HG02678 (cell line): ENCODE data around the gene ALOX5.
"Not testable (repeated sequence)": the region's sequence is repeated elsewhere in the genome, so short reads cannot be mapped to it uniquely, and the experiment has no call there.

ENCODE experiments used
- ATAC-seq: cut with Tn5 transposase; IDR thresholded peaks from one replicate; pipeline ENCODE4 v1.9.1; 2021; ENCODE audit warnings: mild to moderate bottlenecking, moderate library complexity; ENCODE audit not compliant: unreplicated experiment

The ALOX5 gene

DNA sequence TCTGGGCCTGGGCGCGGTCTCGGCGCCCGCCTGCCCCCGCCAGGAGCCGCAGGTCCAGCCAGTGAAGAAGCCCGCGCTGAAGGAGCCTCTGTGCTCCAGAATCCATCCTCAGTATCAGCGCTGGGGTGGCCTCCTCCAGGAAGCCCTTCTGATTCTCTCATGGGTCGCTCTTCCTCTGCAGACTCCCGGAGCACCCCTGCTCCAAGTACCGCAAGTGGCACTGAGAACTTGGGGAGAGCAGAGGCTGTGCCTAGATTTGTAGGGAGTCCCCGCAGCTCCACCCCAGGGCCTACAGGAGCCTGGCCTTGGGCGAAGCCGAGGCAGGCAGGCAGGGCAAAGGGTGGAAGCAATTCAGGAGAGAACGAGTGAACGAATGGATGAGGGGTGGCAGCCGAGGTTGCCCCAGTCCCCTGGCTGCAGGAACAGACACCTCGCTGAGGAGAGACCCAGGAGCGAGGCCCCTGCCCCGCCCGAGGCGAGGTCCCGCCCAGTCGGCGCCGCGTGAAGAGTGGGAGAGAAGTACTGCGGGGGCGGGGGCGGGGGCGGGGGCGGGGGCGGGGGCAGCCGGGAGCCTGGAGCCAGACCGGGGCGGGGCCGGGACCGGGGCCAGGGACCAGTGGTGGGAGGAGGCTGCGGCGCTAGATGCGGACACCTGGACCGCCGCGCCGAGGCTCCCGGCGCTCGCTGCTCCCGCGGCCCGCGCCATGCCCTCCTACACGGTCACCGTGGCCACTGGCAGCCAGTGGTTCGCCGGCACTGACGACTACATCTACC, at the start of gene ALOX5:
Gene ALOX5, plus strand, starts transcription at position 641 of the 774 bp plus-strand sequence. Its CDS starts 64 bp downstream, at position 705.
- ATAC-seq: peak; percentile 50

DNA sequence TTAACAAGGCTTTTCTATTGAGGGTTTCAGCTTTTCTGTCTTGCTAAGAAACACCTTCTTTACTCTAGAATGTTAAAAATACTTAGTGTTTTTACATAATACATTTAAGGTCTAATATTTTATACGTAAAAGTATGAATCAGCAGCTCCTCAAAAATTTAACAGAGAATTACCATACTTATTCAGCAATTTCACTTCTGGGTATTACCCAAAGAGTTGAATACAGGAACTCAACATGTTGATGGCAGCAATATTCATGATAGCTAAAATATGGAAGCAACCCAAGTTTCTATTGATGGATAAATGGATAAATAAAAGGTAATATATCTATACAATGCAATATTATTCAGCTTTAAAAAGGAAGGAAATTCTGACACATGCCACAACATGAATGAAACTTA, 48.9 kb upstream of the ALOX5 start:
- no peak for ATAC-seq

DNA sequence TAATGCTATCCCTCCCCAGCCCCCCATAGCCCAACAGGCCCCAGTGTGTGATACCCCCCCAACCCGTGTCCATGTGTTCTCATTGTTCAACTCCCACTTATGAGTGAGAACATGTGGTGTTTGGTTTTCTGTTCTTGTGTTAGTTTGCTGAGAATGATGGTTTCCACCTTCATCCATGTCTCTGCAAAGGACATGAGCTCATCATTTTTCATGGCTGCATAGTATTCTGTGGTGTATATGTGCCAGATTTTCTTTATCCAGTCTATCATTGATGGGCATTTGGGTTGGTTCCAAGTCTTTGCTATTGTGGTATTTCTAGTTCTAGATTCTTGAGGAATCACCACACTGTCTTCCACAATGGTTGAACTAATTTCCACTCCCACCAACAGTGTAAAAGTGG, 47.2 kb upstream of the ALOX5 start:
- ATAC-seq: not testable (repeated sequence)

DNA sequence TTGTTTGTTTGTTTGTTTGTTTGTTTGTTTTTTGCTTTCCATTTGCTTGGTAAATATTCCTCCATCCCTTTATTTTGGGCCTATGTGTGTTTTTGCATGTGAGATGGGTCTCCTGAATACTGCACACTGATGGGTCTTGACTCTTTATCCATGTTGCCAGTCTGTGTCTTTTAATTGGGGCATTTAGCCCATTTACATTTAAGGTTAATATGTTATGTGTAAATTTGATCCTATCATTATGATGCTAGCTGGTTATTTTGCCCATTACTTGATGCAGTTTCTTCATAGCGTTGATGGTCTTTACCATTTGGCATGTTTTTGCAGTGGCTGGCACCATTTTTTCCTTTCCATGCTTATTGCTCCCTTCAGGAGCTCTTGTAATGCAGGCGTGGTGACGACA, 42.2 kb upstream of the ALOX5 start:
- ATAC-seq: not testable (repeated sequence)

DNA sequence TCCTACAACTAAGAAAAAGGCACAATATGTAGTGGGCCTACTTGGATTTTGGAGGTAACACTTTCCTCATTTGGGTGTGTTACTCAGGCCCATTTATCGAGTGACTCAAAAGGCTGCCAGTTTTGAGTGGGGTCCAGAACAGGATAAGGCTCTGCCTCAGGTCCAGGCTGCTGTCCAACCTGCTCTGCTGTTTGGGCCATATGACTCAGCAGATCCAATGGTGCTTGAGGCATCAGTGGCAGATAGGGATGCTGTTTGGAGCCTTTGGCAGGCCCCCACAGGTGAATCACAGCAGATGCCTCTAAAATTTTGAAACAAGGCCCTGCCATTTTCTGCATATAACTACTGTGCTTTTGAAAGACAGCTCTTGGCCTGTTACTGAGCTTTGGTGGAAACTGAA, 34.1 kb upstream of the ALOX5 start:
- ATAC-seq: no peak

DNA sequence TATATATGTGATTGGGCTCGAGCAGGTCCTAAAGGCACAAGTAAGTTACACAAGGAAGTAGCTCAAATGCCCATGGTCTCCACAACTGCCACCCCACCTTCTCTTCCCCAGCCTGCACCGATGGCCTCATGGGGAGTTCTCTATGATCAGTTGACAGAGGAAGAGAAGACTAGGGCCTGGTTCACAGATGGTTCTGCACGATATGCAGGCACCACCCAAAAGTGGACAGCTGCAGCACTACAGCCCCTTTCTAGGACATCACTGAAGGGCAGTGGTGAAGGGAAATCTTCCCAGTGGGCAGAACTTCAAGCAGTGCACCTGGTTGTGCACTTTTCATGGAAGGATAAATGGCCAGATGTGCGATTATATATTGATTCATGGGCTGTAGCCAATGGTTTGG, 33.6 kb upstream of the ALOX5 start:
- not testable (repeated sequence) for ATAC-seq

DNA sequence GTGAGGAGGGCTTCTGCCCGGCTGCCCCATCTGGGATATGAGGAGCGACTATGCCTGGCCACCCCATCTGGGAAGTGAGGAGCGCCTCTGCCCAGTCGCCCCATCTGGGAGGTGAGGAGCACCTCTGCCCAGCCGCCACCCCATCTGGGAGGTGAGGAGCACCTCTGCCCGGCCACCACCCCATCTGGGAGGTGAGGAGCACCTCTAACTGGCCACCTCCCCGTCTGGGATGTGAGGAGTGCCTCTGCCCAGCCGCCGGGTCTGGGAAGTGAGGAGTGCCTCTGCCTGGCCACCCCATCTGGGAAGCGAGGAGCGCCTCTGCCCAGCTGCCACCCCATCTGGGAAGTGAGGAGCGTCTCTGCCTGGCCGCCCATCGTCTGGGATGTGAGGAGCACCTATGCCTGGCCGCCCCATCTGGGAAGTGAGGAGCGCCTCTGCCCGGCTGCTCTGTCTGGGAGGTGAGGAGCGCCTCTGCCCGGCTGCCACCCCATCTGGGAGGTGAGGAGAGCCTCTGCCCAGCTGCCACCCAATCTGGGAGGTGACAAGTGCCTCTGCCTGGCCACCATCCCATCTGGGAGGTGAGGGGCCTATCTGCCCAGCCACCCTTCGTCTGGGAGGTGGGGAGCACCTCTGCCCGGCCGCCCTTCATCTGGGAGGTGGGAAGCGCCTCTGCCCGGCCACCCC, 27.2 kb upstream of the ALOX5 start:
- ATAC-seq: not testable (repeated sequence)

DNA sequence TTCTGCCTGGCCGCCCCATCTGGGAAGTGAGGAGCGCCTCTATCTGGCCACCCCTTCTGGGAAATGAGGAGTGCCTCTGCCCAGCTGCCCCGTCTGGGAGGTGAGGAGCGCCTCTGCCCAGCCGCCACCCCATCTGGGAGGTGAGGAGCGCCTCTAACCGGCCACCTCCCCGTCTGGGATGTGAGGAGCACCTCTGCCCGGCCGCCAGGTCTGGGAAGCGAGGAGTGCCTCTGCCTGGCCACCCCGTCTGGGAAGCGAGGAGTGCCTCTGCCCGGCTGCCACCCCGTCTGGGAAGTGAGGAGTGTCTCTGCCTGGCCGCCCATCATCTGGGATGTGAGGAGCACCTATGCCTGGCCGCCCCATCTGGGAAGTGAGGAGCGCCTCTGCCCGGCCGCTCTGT, 26.6 kb upstream of the ALOX5 start:
- not testable (repeated sequence) for ATAC-seq

DNA sequence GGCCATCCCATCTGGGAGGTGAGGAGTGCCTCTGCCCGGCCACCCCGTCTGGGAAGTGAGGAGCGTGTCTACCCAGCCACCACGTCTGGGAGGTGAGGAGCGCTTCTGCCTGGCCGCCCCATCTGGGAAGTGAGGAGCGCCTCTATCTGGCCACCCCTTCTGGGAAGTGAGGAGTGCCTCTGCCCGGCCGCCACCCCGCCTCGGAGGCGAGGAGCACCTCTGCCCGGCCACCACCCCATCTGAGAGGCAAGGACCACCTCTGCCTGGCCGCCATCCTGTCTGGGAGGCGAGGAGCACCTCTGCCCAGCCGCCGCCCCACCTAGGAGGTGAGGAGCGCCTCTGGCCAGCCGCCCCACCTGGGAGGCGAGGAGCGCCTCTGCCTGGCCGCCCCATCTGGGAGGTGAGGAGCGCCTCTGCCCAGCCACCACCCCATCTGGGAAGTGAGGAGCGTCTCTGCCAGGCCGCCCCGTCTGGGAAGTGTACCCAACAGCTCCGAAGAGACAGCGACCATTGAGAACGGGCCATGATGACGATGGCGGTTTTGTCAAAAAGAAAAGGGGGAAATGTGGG, 25.7 kb upstream of the ALOX5 start:
- not testable (repeated sequence) for ATAC-seq

DNA sequence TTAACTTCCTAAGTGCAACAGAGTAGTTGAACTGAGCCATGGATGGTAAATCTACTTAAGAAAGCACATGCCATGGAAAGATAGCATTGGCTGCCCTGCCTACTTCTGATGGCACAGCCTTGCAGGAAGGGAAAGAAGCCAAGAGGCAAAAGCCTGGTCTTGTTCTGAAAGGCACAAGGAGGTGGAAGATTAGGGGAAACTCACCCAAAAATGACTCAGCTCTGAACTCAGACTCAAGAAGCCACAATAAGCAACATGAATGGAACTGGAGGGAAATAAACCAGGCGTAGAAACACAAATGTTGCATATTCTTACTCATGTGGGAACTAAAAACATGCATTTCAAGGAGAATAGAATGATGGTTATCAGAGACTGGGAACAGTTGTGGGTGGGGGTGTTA, 20.8 kb upstream of the ALOX5 start:
- ATAC-seq: peak; percentile 62

DNA sequence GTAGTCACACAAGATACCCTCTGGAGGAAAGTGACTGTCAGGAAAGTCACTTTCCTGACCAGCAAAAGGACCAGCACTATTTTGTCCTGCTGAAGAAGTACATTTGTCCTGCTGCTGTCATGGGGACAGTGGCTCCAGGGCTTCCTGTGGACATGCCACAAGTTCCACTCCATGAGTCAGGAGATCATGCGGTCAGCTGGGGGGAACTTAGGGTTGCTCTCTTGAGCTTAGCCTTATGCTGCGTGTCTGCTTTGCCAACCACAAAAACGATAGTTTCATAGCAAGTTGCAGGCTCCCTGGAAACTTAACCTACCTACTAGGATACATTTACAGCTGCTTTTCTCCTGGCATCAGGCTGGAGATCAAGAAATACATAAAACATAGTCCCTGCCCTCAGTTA, 19.8 kb upstream of the ALOX5 start:
- ATAC-seq: no peak

DNA sequence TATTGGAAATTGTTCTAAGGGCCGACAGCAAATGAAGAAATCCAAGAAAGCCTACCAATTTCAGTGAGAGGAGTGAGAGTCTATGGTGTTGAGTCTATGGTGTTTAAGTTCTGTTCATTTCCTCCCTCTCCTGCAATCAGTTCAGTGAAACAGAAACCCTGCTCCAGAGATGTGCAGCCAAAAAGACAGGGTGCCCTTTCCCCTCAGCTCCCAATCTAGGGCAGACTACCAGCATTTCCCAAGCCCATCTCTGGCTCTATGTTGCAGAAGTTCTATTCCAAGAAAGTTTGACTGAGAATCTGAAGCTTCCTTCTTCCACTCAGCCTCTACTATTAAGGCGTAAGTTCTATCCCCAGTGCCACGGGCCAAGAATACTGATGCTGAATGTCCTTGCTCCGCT, 18.5 kb upstream of the ALOX5 start:
- no peak for ATAC-seq

DNA sequence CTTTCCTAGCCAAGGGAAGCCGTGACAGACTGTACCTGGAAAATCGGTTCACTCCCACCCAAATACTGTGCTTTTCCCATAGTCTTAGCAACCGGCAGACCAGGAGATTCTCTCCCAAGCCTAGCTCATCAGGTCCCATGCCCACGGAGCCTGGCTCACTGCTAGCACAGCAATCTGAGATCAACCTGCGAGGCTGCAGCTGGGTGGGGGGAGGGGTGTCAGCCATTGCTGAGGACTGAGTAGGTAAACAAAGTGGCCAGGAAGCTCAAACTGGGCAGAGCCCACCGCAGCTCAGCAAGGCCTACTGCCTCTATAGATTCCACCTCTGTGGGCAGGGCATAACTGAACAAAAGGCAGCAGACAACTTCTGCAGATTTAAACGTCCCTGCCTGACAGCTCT, 15.1 kb upstream of the ALOX5 start:
- not testable (repeated sequence) for ATAC-seq

DNA sequence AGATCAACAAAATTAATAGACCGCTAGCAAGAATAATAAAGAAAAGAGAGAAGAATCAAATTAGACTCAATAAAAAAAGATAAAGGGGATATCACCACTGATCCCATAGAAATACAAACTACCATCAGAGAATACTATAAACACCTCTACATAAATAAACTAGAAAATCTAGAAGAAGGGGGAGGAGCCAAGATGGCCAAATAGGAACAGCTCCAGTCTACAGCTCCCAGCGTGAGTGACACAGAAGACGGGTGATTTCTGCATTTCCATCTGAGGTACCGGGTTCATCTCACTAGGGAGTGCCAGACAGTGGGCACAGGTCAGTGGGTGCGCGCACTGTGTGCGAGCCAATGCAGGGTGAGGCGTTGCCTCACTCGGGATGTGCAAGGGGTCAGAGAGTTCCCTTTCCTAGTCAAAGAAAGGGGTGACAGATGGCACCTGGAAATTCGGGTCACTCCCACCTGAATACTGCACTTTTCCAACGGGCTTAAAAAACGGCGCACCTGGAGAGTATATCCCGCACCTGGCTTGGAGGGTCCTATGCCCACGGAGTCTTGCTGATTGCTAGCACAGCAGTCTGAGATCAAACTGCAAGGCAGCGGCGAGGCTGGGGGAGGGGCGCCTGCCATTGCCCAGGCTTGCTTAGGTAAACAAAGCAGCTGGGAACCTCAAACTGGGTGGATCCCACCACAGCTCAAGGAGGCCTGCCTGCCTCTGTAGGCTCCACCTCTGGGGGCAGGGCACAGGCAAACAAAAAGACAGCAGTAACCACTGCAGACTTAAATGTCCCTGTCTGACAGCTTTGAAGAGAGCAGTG, 11.8 kb upstream of the ALOX5 start:
- not testable (repeated sequence) for ATAC-seq

DNA sequence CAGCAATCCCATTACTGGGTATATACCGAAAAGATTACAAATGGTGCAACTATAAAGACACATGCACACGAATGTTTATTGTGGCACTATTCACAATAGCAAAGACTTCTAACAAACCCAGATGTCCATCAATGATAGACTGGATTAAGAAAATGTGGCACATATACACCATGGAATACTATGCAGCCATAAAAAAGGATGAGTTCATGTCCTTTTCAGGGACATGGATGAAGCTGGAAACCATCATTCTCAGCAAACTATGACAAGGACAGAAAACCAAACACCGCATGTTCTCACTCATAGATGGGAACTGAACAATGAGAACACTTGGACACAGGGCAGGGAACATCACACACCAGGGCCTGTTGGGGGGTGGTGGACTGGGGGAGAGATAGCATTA, 6.4 kb upstream of the ALOX5 start:
- not testable (repeated sequence) for ATAC-seq

DNA sequence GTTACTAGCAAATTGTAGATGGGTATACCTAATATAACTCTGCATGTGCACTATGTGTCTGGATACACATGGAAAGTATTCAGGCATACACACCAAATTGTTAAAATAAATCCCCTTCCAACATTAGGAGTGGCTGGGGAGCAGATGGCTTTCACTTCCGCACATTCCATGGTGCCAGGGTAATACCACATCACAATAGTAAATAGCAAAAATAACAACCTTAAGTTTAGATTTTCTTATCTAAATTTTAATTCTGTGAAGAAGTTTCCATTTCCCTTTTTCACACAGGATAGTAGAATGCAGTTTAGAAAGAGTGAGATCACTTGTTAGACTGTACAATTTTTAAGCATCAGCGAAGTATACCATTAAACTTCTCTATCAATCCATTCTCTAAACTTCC, 5.8 kb upstream of the ALOX5 start:
- no peak for ATAC-seq

DNA sequence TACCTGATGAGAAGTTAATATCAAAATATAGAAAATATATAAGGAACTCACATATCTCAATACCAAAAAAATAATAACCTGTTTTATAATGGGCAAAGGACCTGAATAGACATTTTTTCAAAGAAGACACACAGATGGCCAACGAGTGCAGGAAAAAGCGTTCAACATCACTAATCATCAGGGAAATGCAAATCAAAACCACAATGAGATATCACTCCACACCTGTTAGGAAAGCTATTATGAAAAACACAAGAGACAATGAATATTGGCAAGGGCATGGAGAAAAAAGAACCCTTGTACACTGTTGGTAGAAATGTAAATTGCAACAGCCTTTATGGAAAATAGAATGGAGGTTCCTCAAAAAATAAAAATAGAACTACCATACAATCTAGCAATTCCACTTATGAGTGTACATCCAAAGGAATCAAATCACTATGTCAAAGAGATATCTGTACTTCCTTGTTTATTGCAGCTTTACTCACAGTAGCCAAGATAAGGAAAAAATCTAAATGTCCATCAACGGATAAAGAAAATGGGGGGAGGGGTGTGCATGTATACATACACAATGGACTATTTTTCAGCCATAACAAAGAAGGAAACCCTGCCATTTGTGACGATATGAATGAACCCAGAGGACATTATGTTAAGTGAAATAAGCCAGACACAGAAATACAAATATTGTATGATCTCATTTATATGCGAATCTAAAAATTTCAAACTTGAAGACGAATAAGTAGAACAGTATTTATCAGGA, 3.6 kb upstream of the ALOX5 start:
- no peak for ATAC-seq

DNA sequence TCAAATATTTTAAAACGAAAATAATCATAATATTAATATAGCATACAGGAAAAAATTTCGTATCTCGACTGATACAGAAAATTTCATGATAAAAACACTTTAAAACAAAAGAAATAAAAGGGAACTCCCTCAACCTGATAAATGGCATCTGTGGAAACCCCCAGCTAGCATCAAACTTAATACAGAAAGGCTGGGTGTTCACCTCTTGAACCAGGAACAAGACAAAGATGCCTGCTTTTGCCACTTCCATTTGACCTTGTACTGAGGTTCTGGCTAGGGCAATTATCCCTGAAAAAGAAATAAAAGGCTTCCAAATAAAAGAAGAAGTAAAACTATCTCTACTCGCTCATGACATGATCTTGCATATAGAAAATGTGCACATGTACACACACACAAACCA, 2.5 kb upstream of the ALOX5 start:
- no peak for ATAC-seq

DNA sequence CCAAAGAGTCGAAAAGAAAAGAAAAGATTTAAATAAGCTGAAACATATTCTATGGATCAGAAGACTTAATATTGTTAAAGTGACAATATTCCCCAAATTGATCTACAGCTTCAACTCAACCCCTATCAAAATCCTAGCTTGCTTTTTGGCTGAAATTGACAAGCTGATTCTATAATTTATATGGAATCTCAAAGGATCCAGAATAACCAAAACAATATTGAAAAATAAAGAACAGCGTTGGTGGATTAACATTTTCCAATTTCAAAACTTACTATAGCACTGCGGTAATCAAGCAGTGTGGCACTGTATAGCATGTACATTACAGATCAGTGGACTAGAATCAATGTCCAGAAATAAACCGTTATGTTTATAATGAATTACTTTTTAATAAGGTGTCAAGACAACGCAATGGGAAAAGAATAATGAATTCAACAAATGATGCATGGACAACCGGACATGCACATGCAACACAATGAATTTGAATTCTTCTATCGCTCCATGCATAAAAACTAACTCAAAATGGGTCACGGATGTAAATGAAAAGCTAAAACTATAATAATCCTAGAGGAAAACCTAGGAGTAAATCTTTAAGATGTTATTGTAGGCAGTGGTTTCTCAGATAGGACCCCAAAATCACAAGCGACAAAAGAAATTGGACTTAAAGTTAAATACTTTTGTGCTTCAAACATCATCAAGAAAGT, 1.6 kb upstream of the ALOX5 start:
- no peak for ATAC-seq

DNA sequence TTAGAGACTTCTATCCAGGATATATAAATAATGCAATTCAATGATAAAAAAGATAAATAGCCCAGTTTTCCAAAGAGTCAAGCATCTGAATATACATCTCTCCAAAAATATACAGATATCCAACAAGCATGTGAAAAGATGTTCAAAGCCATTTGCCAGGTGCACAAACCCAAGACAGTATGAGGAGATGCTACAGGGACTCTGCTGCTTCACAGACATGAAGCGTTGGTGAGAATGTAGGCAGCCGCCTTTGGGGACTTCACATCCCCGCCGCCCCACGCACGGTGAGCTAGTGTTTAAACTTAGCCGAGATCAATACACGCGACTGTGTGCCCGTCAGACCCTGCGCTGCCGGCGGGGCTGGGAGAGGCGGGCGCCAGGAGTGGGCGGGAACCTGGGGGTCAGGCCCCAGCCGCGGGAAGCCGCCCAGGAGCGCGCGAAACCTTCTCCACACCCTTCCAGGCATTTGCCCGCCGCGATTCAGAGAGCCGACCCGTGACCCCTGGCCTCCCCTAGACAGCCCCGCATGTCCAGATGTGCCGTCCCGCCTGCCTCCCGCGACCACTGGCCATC, 927 bp upstream of the ALOX5 start:
- peak; percentile 32 for ATAC-seq
